HepG2 (cell line): ENCODE data around the gene RPL32. TPM values are rescaled to one million over a fixed set of nuclear protein-coding genes. Genes with fewer than 3 reads are reported as not detected.

ENCODE experiments used
- ATAC-seq: fragments of 200-7000 bp; cut with Tn5 transposase; 3 replicates; pipeline ENCODE4 v1.9.1; 2020; ENCODE audit warnings: mild to moderate bottlenecking, moderate library complexity
- BruUV-seq: library from RNA; stranded (reverse); fragments of 400-500 nt; replicated peaks from 2 replicates; lab custom pipeline; 2021; lab: Mats Ljungman, UMichigan
- CTCF ChIA-PET: fragments of 300-600 bp; formaldehyde crosslinking; extraction: SDS; loops from one replicate; lab custom pipeline; 2021; ENCODE audit warnings: low total read pairs, inconsistent platforms, low intra/inter-chr PET ratio; lab: Yijun Ruan, JAX
- POLR2A ChIA-PET: fragments of 350-600 bp; sonication (Branson Sonifier 250); formaldehyde crosslinking; loops from one replicate; lab custom pipeline; 2020; ENCODE audit warnings: antibody characterized with exemption, inconsistent platforms; lab: Yijun Ruan, JAX
- DNase-seq: peaks from one replicate; pipeline ENCODE4 v3.0.0-alpha.2; 2015; ENCODE audit warnings: low spot score
- FAIRE-seq: peaks from 3 replicates; lab custom pipeline; 2011; peaks lifted over from hg19 to GRCh38; lab: Jason Lieb, UNC
- H2AFZ ChIP-seq: one replicate; pipeline ENCODE4 v1.6.1; 2011; ENCODE audit warnings: low read length, inconsistent platforms
- H3K27ac ChIP-seq: fragments of 300-600 bp; 3 replicates; pipeline ENCODE4 v1.8.0; 2011; ENCODE audit warnings: mixed run types, mild to moderate bottlenecking, mixed read lengths, low read length, inconsistent platforms; ENCODE audit not compliant: insufficient read depth; ENCODE audit errors: extremely low read length
- H3K27me3 ChIP-seq, 2 experiments: fragments of 200-600 bp in 1 of 2; 2 replicates in 1 of 2; 3 replicates in 1 of 2; pipeline versions ENCODE4 v1.6.0 to v1.8.0; 2011; ENCODE audit warnings: low read length in 2 of 2, mild to moderate bottlenecking in 2 of 2, moderate library complexity in 2 of 2, inconsistent platforms in 1 of 2; ENCODE audit not compliant: insufficient read depth in 2 of 2, control insufficient read depth in 1 of 2
- H3K36me3 ChIP-seq, 2 experiments: fragments of 200-600 bp in 1 of 2; replicated peaks in 1 of 2; 2 replicates in 1 of 2; 3 replicates in 1 of 2; pipeline versions ENCODE4 v1.5.1 to v1.8.0; 2011; ENCODE audit warnings: low read length in 2 of 2, inconsistent platforms in 1 of 2; ENCODE audit not compliant: insufficient read depth in 2 of 2, control insufficient read depth in 1 of 2
- H3K4me1 ChIP-seq: 2 replicates; pipeline ENCODE4 v1.5.1; 2012; ENCODE audit warnings: low read length, inconsistent platforms; ENCODE audit not compliant: insufficient read depth
- H3K4me2 ChIP-seq: 2 replicates; pipeline ENCODE4 v1.6.0; 2011; ENCODE audit warnings: low read depth, low read length, inconsistent platforms
- H3K4me3 ChIP-seq, 3 experiments: fragments of 200-600 bp in 1 of 3; sonication (generic), shearing (Covaris generic) in 1 of 3; replicated peaks in 1 of 3; 2 replicates each; pipeline ENCODE4 v1.5.1; 2011 to 2016; ENCODE audit warnings: low read length in 3 of 3, inconsistent platforms in 2 of 3, low read depth in 2 of 3, mild to moderate bottlenecking in 2 of 3, control low read depth in 1 of 3, mixed read lengths in 1 of 3; ENCODE audit not compliant: insufficient read depth in 1 of 3
- H3K79me2 ChIP-seq: one replicate; pipeline ENCODE4 v1.6.1; 2011; ENCODE audit warnings: low read length, inconsistent platforms; ENCODE audit not compliant: insufficient read depth
- H3K9ac ChIP-seq: 2 replicates; pipeline ENCODE4 v1.6.0; 2011; ENCODE audit warnings: mild to moderate bottlenecking, low read depth, low read length, inconsistent platforms; ENCODE audit not compliant: insufficient read depth
- H3K9me3 ChIP-seq: 2 replicates; pipeline ENCODE4 v1.5.1; 2012; ENCODE audit warnings: mild to moderate bottlenecking, low read length
- H4K20me1 ChIP-seq: 2 replicates; pipeline ENCODE4 v1.6.0; 2011; ENCODE audit warnings: inconsistent platforms, mild to moderate bottlenecking, low read length, moderate library complexity; ENCODE audit not compliant: insufficient read depth
- AGO2 ChIP-seq: fragments of 200-400 bp; formaldehyde crosslinking; optimal IDR thresholded peaks from 2 replicates; pipeline ENCODE3; 2017; ENCODE audit warnings: mild to moderate bottlenecking, low read depth, low read length, moderate library complexity
- BHLHE40 ChIP-seq: IDR thresholded peaks from 2 replicates; pipeline ENCODE4 v1.6.1; 2011; ENCODE audit warnings: low read length, improper control_type of control experiment
- CTCF ChIP-seq: sonication (generic); formaldehyde crosslinking; IDR thresholded peaks from 2 replicates; pipeline ENCODE4 v1.5.0; 2020; ENCODE audit warnings: mild to moderate bottlenecking, missing genetic modification reagents, moderate library complexity
- ESRRA ChIP-seq: sonication (generic); formaldehyde crosslinking; IDR thresholded peaks from 2 replicates; pipeline ENCODE4 v1.5.1; 2020; ENCODE audit warnings: mild to moderate bottlenecking, low read depth, missing genetic modification reagents
- FOXK1 ChIP-seq: sonication (generic); formaldehyde crosslinking; IDR thresholded peaks from 2 replicates; pipeline ENCODE4 v1.4.0; 2020; ENCODE audit warnings: low read depth, missing genetic modification reagents, borderline replicate concordance
- GABPB1 ChIP-seq: IDR thresholded peaks from 2 replicates; pipeline ENCODE4 v1.6.1; 2016; ENCODE audit warnings: mild to moderate bottlenecking, missing genetic modification reagents, moderate library complexity, missing compliant biosample characterization
- HNF4A ChIP-seq: sonication (generic); formaldehyde crosslinking; IDR thresholded peaks from 2 replicates; pipeline ENCODE4 v1.4.0; 2020; ENCODE audit warnings: missing genetic modification reagents
- RXRA ChIP-seq: sonication (generic); formaldehyde crosslinking; IDR thresholded peaks from 2 replicates; pipeline ENCODE4 v1.5.1; 2020; ENCODE audit warnings: missing genetic modification reagents
- SIX4 ChIP-seq: sonication (generic); formaldehyde crosslinking; IDR thresholded peaks from 2 replicates; pipeline ENCODE4 v1.4.0; 2020; ENCODE audit warnings: missing genetic modification reagents
- SKI ChIP-seq: fragments of 450-650 bp; IDR thresholded peaks from one replicate; pipeline ENCODE4 v1.6.1; 2018; ENCODE audit warnings: mild to moderate bottlenecking; ENCODE audit not compliant: partially characterized antibody
- SMC3 ChIP-seq: IDR thresholded peaks from 2 replicates; pipeline ENCODE4 v1.6.1; 2011; ENCODE audit warnings: low read length, improper control_type of control experiment
- YY1 ChIP-seq: IDR thresholded peaks from 2 replicates; pipeline ENCODE4 v1.6.1; 2011; ENCODE audit warnings: low read length, low read depth, moderate library complexity, mild to moderate bottlenecking; ENCODE audit not compliant: insufficient read depth, insufficient replicate concordance
- ZNF329 ChIP-seq: sonication (generic); formaldehyde crosslinking; IDR thresholded peaks from 2 replicates; pipeline ENCODE4 v1.9.0; 2021; ENCODE audit warnings: low read depth, mild to moderate bottlenecking, missing genetic modification reagents
- ZNF567 ChIP-seq: sonication (generic); formaldehyde crosslinking; IDR thresholded peaks from 2 replicates; pipeline ENCODE4 v1.8.1; 2023; ENCODE audit warnings: mild to moderate bottlenecking, missing genetic modification reagents, borderline replicate concordance
- ZNF678 ChIP-seq: sonication (generic); formaldehyde crosslinking; IDR thresholded peaks from 2 replicates; pipeline ENCODE4 v1.4.0; 2020; ENCODE audit warnings: mild to moderate bottlenecking, missing genetic modification reagents
- ZNF687 ChIP-seq: sonication (generic); formaldehyde crosslinking; IDR thresholded peaks from 2 replicates; pipeline ENCODE4 v1.5.1; 2020; ENCODE audit warnings: mild to moderate bottlenecking, missing genetic modification reagents, moderate library complexity
- WGBS: methylation state at CpG from one replicate; pipeline ENCODE4 v1.1.6; 2017; ENCODE audit warnings: low lambda C conversion rate; 5-methylcytosine and 5-hydroxymethylcytosine counted together
- in situ Hi-C: cut with HindIII; loops from 2 replicates; pipeline ENCODE4 v1.10.0; 2017; ENCODE audit warnings: low pct_unique_long_range_greater_than_20kb; ENCODE audit not compliant: extremely low pct_ligation_motif_present
- intact Hi-C: fragments of 100-400 bp; cut with micrococcal nuclease; formaldehyde crosslinking; loops from one replicate; pipeline ENCODE4 v1.10.0; 2022; ENCODE audit not compliant: unreplicated experiment
- polyA plus RNA-seq, 8 experiments: library from polyadenylated mRNA; depleted of rRNA in 3 of 8; stranded (reverse) in 7 of 8; unstranded in 1 of 8; fragments of >200 nt; fragmentation: Illumina TruSeq in 4 of 8; extraction: Trizol in 4 of 8; gene quantifications; 2 replicates each; pipeline versions ENCODE4 v1.2.1 to v1.2.3, GENCODE V29; 2011 to 2016; ENCODE audit warnings: low read depth in 4 of 8, missing spikeins in 1 of 8, mixed read lengths in 1 of 8; ENCODE audit not compliant: insufficient read depth in 1 of 8
- total RNA-seq, 5 experiments: library from RNA; depleted of rRNA; stranded (reverse); fragments of >200 nt; fragmentation: Illumina TruSeq; extraction: Trizol; gene quantifications; 2 replicates each; pipeline ENCODE4 v1.2.3, GENCODE V29; 2016; ENCODE audit warnings: low read depth in 1 of 5
- TF ChIP-seq, protein P1 (sequence below): IDR thresholded peaks from 2 replicates; pipeline ENCODE4 v1.6.1; 2012; ENCODE audit warnings: inconsistent platforms

RPL32 gene
- total and polyA plus RNA-seq, 2 of the 13 experiments (the other 11 are each of a cell fraction or from before 2014, with no cell fraction given), result 1,781 to 2,401 TPM

- H4K20me1 ChIP-seq, result no peaks in the 10 kb centered on the region
- intact Hi-C loops, result loop anchor here (1.0 kb wide), 1 partner anchor 101 kb away; no protein-coding TSS in a partner anchor
- no peaks in the 10 kb centered on the region for H3K79me2 ChIP-seq
- ATAC-seq (peak; percentile 61), FAIRE-seq (no peak), DNase-seq (peak; percentile 47)
- H3K4me3 ChIP-seq, result no peak overlapping the region; a peak in 1 of 6 replicates
- no peak overlapping the region for H2AFZ ChIP-seq
- POLR2A ChIA-PET, result no interaction called here
- peaks cover 0 to 47% of the 10 kb centered on the region in 2 experiments; a peak in 3 of 5 replicates for H3K27me3 ChIP-seq
- no peaks in the 10 kb centered on the region for H3K9me3 ChIP-seq
- 20% methylated on average over 8 of the region's 9 CpGs for WGBS
- in situ Hi-C loops, result no loop called here
- no peak overlapping the region for H3K27ac ChIP-seq
- CTCF ChIA-PET, result no interaction called here
- H3K9ac ChIP-seq, result no peak overlapping the region
- peaks cover 29% of the 10 kb centered on the region for H3K4me1 ChIP-seq
- BruUV-seq, result no TSS peak
- peak overlapping the region; percentile 10; the same call in 1 of the 2 replicates for H3K4me2 ChIP-seq
- no peaks in the 10 kb centered on the region for H3K36me3 ChIP-seq
- no peak for TF ChIP-seq ZNF329 (CRISPR knock-in tag)
- no peak for TF ChIP-seq YY1
- peak; percentile 56 for TF ChIP-seq CTCF (CRISPR knock-in tag)
- no peak for TF ChIP-seq AGO2
- 0 out of 2 replicates have a peak, but pooled peaks have one; percentile 21 for TF ChIP-seq RXRA (CRISPR knock-in tag)
- TF ChIP-seq ESRRA (CRISPR knock-in tag), result peak; percentile 94
- TF ChIP-seq HNF4A (CRISPR knock-in tag), result peak; percentile 48
- peak; percentile 63 for TF ChIP-seq BHLHE40
- TF ChIP-seq FOXK1 (CRISPR knock-in tag), result no peak
- peak; percentile 38; the same call in 1 of the 2 replicates for TF ChIP-seq SMC3
- no peak for TF ChIP-seq GABPB1
- TF ChIP-seq, protein P1, sequence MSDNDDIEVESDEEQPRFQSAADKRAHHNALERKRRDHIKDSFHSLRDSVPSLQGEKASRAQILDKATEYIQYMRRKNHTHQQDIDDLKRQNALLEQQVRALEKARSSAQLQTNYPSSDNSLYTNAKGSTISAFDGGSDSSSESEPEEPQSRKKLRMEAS, result 0 out of 2 replicates have a peak, but pooled peaks have one; percentile 16
- 0 out of 2 replicates have a peak, but pooled peaks have one; percentile 16 for TF ChIP-seq ZNF687 (CRISPR knock-in tag)
- no peak for TF ChIP-seq SKI
- TF ChIP-seq SIX4 (CRISPR knock-in tag), result no peak
- no peak for TF ChIP-seq ZNF567
- no peak for TF ChIP-seq ZNF678 (CRISPR knock-in tag)
These were observed 34.3 kb downstream of the RPL32 start for GRCh38 chr3:12807066-12807465.
